Measurements from ENCODE around the gene FGF18.

FGF18 gene

GRCh38 chr5:171422902-171423663, 3.6 kb downstream of the FGF18 start:
- no peak for DNase-seq (ENCODE audit: low read depth)

DNA sequence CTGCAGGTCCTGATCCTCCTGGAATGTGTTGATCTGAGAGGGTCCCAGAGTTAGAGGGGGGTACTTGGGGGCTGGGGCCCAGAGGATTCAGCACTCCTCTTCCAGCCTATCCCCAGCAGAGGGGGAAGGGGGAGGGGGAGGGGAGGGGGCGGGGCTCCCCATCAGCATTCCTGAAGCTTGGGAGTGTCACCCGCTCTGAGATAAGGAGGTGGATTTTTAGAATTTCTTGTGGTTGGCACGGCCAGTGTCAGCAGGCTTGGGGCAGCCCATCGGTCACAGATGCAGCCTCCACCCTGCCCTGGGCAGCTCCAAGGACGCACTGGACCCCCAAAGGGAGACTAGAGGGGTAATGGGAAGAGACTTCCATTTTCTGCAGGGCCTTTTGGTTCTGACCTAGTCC, 5.3 kb downstream of the FGF18 start:
- no peak for DNase-seq (ENCODE audit: low read depth)

DNA sequence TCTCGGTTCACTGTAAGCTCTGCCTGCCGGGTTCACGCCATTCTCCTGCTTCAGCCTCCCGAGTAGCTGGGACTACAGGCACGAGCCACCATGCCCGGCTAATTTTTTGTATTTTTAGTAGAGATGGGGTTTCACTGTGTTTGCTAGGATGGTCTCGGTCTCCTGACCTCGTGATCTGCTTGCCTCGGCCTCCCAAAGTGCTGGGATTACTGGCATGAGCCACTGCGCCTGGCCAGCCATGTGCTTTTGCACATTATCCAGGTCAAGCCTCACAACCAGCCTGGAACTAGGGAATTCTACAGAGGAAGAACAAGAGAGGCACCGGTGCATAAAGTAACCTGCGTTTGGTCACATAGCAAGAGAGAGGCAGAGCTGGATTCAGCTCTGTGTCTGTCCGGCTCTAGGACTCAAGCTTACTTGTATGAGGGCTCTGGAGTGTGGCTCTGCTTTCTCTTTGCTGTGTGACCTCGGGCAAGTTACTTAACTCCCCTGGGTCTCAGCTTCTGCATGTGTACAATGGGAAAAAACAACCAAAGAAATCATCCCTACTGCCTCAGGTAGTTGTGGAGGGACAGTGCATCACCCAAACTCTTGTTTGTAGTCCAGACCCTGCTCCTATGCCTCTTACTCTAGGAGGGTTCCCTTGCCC, 6.3 kb downstream of the FGF18 start:
- no peak for DNase-seq (ENCODE audit: low read depth)

GRCh38 chr5:171426266-171426665, 6.8 kb downstream of the FGF18 start:
- DNase-seq (ENCODE audit: low read depth), result no peak

DNA sequence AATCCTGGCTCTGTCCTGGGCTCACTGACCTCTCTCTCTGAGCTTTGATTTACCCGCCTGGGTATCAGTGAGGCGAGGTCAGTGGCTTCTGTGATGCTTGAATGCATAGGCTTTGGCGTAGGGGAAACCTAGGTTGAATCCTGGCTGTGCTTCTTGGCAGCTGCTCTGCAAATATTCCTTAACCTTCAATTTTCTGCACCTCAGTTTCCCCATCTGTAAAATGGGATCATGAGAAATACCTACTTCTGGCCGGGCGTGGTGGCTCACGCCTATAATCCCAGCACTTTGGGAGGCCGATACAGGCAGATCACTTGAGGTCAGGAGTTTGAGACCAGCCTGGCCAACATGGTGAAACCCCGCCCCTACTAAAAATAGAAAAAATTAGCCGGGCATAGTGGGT, 7.2 kb downstream of the FGF18 start:
- DNase-seq (ENCODE audit: low read depth), result no peak

DNA sequence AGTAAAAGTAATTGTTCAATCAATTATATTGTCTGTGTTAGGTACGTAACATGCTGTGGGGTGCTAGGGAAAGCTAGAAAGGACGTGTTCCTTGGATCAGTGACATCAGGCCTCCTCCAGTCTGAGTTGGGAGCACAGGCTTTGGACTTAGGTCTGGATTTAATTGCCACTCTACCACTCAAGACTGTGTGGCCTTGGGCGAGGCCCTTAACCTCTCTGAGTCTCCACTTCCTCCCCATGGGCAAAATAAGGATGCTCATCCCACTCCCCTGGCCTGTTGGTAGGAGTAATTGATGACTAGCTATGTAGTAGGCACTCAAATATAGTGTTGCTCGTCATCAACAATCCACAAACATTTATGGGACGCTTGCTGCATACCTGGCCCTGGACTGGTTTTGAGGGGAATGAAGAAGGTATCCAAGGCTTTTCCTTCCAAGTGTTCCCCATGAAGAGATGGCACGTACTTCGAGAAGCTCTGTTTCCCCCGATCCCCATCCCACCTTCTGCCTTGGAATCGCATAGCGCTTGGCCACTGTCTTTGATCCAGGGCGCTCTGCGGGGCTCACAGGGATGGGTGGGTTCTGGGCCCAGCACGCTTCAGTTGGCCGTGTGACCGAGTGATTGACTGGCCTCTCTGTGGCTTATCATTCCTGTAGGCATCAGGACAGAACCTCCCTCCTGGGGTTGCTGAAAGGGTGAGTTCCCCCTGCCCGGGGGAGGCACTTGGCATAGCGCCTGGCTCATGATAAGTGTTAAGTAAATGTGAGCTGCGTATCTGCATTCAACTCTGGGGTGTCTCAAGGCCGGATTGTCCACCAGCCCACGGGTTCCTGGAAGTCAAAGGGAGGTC, 8.1 kb downstream of the FGF18 start:
- DNase-seq (ENCODE audit: low read depth), result no peak

- no peak for DNase-seq (ENCODE audit: low read depth)
Measured at GRCh38 chr5:171428168-171428696, 8.8 kb downstream of the FGF18 start.

DNA sequence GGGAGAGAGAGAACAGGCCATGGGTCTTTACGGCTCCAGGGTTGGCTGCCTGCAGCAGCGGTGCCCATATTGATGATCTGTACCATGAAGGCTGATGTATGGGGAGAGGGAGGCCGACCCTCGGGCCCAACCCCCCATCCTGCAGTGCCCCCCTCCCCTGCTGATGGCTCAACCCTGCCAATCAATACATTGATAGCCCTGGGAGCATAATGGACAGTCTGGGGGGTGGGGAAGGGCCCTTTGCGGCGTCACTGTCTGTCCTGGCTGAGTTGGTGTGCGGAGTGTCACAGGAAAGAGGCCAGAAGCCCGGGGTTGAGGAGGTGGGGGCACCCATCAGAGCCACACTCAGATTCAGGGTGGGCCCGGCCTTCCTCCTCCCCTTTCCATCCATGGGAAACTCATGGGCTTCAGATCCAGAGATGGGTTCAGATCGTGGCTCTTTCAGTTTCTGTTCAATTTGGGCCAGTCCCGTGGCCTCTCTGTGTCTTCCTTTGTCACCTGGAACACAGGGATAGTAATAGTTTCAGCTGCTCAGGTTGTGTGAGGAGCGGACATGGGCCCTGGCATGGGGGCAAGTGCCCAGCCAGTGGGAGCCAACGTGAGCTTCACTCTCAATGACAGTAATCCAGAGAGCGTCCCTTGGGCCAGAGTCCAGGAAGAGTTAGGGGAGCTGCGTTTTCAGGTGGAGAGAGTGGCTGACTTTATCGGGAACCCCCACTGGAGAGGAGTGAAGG, 9.5 kb downstream of the FGF18 start:
- DNase-seq (ENCODE audit: low read depth), result no peak

- DNase-seq (ENCODE audit: low read depth), result no peak
Measured at GRCh38 chr5:171429543-171429910, 10.1 kb downstream of the FGF18 start.

DNA sequence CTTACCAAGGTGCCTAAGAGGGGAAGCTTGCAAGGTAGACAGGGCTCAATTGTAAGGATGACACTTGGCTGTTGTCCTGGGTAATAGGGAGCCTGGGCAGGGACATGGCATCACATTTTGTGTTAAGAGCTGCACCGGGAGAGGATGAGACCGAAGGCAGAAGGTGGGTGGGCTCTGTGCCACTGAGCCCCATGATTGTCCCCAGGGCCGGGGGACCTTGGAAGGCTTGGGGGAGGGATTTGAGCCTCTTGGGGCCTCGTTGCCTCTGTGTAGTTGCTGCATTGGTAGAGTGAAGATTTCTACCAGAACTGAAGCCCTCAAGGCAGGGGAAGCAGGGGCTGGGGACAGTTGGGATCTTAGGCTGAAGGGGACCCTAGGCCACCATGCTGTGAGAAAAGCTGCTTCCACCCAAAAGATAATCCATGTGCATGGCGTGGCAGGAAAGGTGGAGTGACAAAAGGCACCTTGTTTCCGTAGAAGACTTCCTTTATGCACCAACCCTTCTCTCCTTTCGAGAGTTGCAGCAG, 11.9 kb downstream of the FGF18 start:
- DNase-seq (ENCODE audit: low read depth), result no peak

DNA sequence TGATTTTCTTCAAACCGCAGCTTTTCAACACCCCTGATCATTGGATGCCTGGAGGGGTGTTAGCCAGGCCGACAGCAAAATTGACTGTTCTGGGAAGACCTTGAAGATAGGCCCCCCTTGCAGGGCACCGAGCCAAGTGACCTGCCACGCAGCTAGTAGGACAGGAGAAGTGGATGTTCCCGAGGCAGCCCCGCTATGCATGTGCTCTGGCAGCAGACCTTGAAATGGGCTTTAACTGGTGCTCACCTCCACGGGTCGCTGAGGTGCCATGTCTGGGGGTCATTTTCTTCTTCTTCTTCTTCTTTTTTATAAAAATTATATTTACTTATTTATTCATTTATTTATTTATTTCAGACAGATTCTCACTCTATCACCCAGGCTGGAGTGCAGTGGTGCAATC, 12.6 kb downstream of the FGF18 start:
- DNase-seq (ENCODE audit: low read depth), result no peak

- DNase-seq (ENCODE audit: low read depth), result no peak
Measured at GRCh38 chr5:171432583-171433351, 13.3 kb downstream of the FGF18 start.

DNA sequence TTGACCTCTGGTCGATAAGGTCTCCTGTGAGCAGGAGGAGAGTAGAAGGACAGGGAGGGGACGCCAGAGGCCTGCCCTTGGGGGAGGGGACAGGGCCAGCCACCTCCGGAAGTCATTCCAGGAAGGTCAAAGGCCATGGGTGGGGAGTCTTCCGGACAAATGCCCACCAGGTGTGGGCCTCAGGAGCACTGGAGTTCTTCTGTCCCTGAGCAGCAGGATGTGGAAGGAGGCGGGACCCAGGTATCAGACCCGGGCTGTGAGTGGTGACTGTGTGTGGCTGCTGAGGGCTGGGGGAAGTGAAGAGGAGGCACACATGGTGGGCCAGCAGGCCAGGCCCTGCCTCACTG, 13.9 kb downstream of the FGF18 start:
- DNase-seq (ENCODE audit: low read depth), result no peak

DNA sequence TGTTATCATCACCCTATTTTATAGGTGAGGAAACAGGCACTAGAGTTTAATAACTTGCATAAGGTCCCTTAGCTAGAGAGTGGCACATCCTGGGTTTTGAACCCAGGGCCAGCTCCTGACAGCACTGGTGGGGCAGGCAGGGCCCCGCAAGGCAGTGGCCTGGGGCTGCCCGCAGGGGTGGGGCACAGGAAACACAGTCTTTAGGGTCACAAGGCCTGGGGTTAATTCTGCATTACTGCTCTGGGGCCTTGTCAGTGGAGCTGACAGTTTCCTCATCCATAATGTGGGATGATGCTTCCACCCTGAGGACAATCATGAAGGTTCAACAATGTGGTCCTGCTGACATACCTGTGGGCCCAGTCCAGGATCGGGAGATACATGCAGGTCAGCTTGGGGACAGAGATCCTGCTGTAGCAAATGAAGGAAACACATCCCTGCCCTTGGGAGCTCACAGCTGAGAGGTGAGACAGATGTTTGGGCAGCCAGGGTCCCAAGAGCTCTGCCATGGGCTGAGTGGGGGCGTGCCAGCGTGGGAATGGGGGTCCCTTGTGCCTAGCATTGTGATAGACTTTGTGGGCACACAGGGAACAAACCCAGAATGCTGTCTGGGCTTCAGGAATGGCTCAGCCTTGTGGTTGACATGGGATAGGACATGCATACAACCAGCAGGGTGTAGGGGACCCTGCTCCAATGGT, 14.7 kb downstream of the FGF18 start:
- DNase-seq (ENCODE audit: low read depth), result no peak

DNA sequence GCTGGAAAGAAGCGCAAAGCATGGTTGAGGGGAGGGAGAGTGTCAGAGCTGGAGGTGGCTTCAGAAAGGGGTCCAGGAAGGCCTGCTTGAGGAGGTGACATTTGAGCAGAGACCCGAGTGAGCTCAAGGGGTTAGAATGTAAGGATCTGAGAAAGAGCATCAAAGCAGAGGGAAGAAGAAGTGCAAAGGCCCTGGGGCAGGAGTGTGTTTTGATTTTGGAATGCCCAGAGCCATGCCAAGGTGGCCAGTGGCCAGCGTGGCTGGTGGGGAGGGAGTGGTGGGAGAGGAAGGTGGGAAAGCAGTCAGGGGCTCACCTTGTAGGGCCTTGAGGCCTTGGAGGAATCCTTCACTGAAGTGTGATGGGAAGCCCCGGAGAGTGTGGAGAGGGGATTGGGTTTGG, 15.4 kb downstream of the FGF18 start:
- no peak for DNase-seq (ENCODE audit: low read depth)

DNA sequence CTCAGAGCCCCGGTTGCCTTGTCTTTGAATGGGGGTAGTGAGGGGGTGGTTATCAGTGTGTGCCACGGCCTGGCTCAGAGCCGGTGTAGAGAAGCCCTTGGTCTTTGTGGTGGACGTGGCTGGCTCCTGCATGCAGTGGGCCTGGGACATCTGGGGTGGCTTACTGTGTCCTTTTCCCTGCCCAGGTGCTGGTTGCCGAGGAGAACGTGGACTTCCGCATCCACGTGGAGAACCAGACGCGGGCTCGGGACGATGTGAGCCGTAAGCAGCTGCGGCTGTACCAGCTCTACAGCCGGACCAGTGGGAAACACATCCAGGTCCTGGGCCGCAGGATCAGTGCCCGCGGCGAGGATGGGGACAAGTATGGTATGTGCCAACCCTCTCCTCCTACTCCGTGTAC, 16.5 kb downstream of the FGF18 start:
- no peak for DNase-seq (ENCODE audit: low read depth)

- DNase-seq (ENCODE audit: low read depth), result no peak
Measured at GRCh38 chr5:171436804-171437285, 17.4 kb downstream of the FGF18 start.

DNA sequence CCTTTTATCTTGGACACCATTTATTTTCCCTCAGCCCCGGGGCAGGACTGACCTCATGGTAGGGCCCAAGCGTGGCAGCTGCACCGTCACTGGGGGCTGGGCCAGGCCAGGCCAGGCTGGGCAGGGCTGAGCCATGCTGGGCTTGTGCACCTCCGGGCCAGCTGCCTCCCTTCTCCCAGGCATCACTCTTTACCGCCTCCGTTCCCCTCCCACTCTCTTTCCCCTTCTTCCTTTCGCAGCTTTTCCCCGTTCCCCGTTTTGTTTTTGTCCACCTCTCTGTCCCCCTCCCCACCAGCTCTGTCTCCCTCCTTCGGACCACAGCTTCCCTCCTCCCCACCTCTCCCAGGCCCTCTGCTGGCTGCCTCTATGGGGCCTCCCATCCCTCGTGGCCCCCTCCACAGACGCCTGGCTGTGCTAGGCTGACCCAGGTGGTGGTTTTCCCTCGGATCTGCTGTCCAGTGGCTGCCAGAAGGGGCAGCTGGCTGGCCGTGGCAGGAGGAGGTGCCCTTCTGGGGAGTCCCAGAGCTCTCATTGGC, 17.9 kb downstream of the FGF18 start:
- no peak for DNase-seq (ENCODE audit: low read depth)

DNA sequence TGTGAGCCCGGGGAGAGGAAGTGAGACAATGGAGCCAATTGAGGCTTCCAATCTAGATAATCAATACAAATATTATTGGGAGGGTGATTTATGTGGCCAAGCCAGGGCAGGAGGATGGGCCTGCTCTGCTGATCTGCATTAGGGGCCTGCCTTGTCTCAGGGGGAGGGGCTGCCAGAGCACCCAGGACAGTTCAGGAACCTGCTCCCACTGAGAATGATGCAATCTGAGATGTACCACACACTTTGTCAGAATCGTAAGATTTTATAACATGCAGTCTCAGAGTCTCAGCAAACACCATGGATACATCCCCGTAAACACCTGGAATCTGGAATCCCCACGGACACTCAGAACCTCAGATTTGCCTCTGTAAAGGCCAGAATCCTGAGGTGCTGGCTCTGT, 19.3 kb downstream of the FGF18 start:
- no peak for DNase-seq (ENCODE audit: low read depth)

DNA sequence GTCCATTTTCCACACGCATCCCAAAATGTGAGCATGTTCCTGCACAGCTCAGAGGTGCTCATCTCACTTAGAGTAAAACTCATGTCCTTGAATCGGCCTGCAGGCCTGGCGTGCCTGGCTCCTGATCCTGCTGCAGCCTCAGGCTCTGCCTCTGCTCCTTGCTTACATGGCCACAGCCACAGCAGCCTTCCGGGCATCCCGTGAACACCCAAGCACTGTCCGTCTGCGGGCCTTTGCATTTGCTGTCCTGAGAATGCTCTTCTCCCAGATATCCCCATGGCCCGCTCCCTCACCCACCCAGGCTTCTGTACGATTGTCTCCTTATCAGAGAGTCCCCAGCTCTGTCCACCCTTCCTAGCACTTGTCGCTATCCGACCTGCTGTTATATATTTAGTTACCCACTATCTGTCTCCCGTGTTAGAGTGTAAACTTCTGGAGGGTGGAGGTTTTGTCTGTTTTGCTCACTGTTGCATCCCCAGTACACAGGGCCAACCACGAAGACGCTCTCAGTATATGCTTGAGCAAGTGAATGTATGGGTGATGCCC, 21.9 kb downstream of the FGF18 start:
- DNase-seq (ENCODE audit: low read depth), result no peak

All from iris pigment epithelial cell (primary cell).